ENCODE measurements around the gene CEP57.

DNA sequence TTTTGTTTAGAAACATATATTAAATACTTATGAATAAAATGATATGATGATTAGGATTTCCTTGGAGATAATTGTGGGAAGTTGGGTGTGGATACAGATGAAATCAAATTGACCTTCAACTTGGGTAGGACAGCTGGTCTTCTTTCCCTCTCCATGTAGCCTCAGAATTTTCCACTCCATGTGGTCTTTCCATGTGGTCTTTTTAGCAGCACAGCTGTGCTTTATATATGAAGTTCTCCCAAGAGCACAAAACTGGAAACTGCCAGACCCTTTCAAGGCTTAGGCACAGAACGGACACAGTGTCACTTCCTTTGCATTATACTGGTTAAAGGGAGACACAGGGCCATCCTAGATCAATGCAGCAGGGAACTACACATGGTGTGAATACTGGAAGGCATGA is 29.4 kb upstream of the CEP57 start:
- TF ChIP-seq, protein P1, sequence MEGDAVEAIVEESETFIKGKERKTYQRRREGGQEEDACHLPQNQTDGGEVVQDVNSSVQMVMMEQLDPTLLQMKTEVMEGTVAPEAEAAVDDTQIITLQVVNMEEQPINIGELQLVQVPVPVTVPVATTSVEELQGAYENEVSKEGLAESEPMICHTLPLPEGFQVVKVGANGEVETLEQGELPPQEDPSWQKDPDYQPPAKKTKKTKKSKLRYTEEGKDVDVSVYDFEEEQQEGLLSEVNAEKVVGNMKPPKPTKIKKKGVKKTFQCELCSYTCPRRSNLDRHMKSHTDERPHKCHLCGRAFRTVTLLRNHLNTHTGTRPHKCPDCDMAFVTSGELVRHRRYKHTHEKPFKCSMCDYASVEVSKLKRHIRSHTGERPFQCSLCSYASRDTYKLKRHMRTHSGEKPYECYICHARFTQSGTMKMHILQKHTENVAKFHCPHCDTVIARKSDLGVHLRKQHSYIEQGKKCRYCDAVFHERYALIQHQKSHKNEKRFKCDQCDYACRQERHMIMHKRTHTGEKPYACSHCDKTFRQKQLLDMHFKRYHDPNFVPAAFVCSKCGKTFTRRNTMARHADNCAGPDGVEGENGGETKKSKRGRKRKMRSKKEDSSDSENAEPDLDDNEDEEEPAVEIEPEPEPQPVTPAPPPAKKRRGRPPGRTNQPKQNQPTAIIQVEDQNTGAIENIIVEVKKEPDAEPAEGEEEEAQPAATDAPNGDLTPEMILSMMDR (IDR thresholded peaks at IDR 0.05) = no peak
- no peak for TF ChIP-seq POLR2A (IDR thresholded peaks at IDR 0.05)
